Chondrocyte (in vitro differentiated cells): ENCODE results near the gene TMC7. TPM values are rescaled to one million over a fixed set of nuclear protein-coding genes. Genes with fewer than 3 reads are reported as not detected.

Experiments
- DNase-seq: peaks from one replicate; pipeline ENCODE4 v3.0.0; 2021; ENCODE audit warnings: mixed read lengths, low spot score
- H3K27ac Mint-ChIP-seq: one replicate; pipeline ENCODE4 v1.8.0; 2021; ENCODE audit warnings: mild to moderate bottlenecking, moderate library complexity, mixed read lengths; ENCODE audit not compliant: unreplicated experiment
- H3K27me3 Mint-ChIP-seq: 2 replicates; pipeline ENCODE4 v1.8.0; 2021; ENCODE audit warnings: low read depth, mixed read lengths
- H3K36me3 Mint-ChIP-seq: 2 replicates; pipeline ENCODE4 v1.8.0; 2021; ENCODE audit warnings: low read depth, mixed read lengths
- H3K4me1 Mint-ChIP-seq: 2 replicates; pipeline ENCODE4 v1.8.0; 2021; ENCODE audit warnings: low read depth, mild to moderate bottlenecking, mixed read lengths
- H3K4me3 Mint-ChIP-seq: one replicate; pipeline ENCODE4 v1.8.0; 2021; ENCODE audit warnings: mild to moderate bottlenecking, moderate library complexity, mixed read lengths; ENCODE audit not compliant: unreplicated experiment
- H3K9me3 Mint-ChIP-seq: 2 replicates; pipeline ENCODE4 v1.8.0; 2021; ENCODE audit warnings: low read depth, mixed read lengths
- total RNA-seq: library from RNA; stranded (reverse); gene quantifications from 3 replicates; pipeline ENCODE4 v1.2.1, GENCODE V29; 2021
- TF ChIP-seq, protein P1 (sequence below): fragments of 200-600 bp; sonication (generic); IDR thresholded peaks from 2 replicates; pipeline ENCODE4 v1.5.0; 2021; ENCODE audit warnings: antibody characterized with exemption, mild to moderate bottlenecking, moderate library complexity

Gene TMC7
- total RNA-seq, 1 donor from 2014 or later, result 1.2 TPM

DNA sequence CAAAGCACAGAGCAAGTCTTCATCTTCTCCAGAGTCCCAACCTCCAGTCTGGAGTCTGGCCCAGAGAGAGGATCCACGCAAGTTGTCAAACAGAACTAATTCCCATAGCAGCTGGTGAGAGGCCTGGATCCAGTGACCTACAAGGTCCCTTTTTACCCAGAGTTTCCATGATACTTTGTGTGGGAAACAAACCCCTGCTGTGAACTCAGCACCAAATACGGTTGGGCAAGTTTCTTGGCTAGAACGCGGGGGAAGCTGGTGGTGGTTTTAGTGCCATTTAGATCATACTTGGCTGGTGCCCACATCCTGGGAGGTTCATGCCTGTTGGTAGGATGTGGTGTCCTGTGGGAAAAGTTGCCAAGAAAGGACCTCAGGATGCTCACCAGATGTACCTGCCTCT is 18.1 kb downstream of the TMC7 start:
- TF ChIP-seq, protein P1, sequence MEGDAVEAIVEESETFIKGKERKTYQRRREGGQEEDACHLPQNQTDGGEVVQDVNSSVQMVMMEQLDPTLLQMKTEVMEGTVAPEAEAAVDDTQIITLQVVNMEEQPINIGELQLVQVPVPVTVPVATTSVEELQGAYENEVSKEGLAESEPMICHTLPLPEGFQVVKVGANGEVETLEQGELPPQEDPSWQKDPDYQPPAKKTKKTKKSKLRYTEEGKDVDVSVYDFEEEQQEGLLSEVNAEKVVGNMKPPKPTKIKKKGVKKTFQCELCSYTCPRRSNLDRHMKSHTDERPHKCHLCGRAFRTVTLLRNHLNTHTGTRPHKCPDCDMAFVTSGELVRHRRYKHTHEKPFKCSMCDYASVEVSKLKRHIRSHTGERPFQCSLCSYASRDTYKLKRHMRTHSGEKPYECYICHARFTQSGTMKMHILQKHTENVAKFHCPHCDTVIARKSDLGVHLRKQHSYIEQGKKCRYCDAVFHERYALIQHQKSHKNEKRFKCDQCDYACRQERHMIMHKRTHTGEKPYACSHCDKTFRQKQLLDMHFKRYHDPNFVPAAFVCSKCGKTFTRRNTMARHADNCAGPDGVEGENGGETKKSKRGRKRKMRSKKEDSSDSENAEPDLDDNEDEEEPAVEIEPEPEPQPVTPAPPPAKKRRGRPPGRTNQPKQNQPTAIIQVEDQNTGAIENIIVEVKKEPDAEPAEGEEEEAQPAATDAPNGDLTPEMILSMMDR, result no peak
- Mint-ChIP-seq H3K27ac (no peak overlapping the region), H3K4me3 (no peak overlapping the region), H3K27me3 (no peaks in the 10 kb centered on the region), H3K36me3 (no peaks in the 10 kb centered on the region), H3K4me1 (peaks cover 22% of the 10 kb centered on the region), H3K9me3 (no peaks in the 10 kb centered on the region)
- DNase-seq, result no peak

DNA sequence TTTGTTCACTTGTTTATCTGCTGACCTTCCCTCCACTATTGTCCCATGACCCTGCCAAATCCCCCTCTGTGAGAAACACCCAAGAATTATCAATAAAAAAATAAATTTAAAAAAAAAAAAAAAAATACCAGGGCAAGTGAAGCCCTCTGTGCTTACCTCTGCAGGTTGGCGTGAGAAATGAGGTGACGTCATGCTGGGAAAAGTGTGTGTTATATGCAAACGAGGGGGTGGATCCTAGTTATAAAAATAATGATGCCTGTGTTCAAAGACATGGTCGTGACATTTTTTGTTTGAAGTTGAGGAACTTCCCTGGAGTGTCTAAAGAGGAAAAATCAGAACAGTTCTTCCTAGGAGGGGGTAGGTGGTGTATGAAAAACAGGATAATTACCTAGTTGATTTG is 20.2 kb downstream of the TMC7 start:
- Mint-ChIP-seq H3K36me3 (peaks cover under 1% of the 10 kb centered on the region), H3K27me3 (no peaks in the 10 kb centered on the region), H3K4me1 (peaks cover 23% of the 10 kb centered on the region), H3K27ac (no peak overlapping the region), H3K9me3 (peaks cover 4% of the 10 kb centered on the region), H3K4me3 (no peak overlapping the region)
- TF ChIP-seq, protein P1, result no peak
- DNase-seq, result no peak

DNA sequence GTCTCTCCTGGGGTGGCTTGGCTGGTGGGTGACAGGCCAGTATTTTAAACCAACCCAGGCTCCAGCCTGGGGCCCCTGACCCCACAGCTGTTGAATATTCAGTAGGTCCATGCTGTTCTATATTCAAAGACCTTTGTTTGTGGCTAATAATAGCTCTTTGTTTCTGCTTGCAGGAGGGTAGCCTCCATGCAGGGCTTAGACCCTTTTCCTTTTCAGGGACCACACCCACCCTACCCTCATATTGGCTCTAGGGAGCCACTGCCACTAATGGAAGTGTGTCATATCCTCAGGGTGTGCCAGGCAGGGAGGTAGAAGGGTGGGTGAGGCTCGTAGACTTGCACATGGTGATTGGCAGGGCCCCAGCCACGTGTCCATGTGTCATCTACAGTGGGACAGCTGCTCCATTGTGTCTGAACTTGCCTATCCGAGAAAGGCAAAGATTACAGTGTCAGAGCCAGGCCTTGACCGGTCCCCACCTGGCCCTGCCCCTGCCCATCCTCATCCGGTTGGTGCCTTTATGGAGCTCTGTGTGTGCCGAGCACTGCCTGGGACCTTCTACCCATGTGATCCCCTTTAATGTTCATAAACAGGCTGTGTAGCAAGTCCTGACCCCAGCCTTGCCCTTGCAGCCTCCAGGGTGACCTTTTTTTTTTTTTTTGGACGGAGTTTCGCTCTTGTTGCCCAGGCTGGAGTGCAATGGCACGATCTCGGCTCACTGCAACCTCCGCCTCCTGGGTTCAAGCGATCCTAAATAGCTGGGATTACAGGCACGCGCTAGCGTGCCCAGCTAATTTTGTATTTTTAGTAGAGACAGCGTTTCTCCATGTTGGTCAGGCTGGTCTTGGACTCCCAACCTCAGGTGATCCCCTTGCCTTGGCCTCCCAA is 22.1 kb downstream of the TMC7 start:
- H3K27me3 Mint-ChIP-seq, result no peaks in the 10 kb centered on the region
- TF ChIP-seq, protein P1, result no peak
- H3K27ac Mint-ChIP-seq, result no peak overlapping the region
- no peak for DNase-seq
- H3K36me3 Mint-ChIP-seq, result peaks cover 11% of the 10 kb centered on the region
- no peak overlapping the region for H3K4me3 Mint-ChIP-seq
- H3K9me3 Mint-ChIP-seq, result peaks cover 11% of the 10 kb centered on the region
- peaks cover 18% of the 10 kb centered on the region for H3K4me1 Mint-ChIP-seq

DNA sequence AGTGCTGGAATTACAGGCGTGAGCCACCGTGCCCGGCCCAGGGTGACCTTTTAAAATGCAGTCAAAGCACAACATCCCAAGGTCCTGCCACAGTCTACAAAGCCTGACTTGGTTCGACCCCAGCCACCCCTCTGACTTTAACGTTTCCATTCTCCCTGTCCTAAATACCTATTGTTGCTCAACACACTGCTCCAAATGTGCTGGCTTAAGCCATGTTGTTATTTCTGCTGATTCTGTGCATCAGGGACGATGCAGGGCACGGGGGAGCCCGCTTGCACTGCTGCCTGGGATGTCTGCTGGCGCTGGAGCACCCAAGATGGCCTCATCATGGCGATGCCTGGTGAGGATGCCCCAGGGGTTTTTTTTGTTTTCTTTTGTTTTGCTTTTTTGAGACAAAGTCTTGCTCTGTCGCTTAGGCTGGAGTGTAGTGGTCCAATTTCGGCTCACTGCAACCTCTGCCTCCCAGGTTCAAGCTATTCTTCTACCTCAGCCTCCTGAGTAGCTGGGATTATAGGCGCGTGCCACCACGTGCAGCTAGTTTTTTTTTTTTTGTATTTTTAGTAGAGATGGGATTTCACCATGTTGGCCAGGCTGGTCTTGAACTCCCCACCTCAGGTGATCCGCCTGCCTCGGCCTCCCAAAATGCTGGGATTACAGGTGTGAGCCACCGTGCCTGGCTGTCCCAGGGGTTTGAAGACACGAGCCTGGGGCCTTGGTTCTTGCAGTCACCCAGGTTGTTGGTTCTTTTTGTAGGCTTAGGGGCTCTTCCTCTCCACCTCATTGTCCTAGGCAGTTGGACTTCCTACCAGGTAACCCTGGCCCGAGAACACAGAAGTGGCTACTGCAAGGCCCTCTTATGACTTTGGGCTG is 22.9 kb downstream of the TMC7 start:
- Mint-ChIP-seq H3K9me3 (peaks cover 11% of the 10 kb centered on the region), H3K4me1 (peaks cover 14% of the 10 kb centered on the region), H3K36me3 (peaks cover 12% of the 10 kb centered on the region), H3K4me3 (no peak overlapping the region), H3K27ac (no peak overlapping the region), H3K27me3 (no peaks in the 10 kb centered on the region)
- no peak for DNase-seq
- TF ChIP-seq, protein P1, result no peak
